HL-60/S4 treated with retinoic acid at 250 ng/mL for 4 days and 3 days (cell line): ENCODE results near the gene FMO1.
"Not testable (repeated sequence)": the region's sequence is repeated elsewhere in the genome, so short reads cannot be mapped to it uniquely, and the experiment has no call there.

Source experiments
- in situ Hi-C: fragments of 300-500 bp; cut with MboI; formaldehyde crosslinking; loops from 2 replicates; pipeline ENCODE4 v1.7.0; 2022; ENCODE audit warnings: low sequenced_read_pairs

Gene FMO1, protein sequence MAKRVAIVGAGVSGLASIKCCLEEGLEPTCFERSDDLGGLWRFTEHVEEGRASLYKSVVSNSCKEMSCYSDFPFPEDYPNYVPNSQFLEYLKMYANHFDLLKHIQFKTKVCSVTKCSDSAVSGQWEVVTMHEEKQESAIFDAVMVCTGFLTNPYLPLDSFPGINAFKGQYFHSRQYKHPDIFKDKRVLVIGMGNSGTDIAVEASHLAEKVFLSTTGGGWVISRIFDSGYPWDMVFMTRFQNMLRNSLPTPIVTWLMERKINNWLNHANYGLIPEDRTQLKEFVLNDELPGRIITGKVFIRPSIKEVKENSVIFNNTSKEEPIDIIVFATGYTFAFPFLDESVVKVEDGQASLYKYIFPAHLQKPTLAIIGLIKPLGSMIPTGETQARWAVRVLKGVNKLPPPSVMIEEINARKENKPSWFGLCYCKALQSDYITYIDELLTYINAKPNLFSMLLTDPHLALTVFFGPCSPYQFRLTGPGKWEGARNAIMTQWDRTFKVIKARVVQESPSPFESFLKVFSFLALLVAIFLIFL

DNA sequence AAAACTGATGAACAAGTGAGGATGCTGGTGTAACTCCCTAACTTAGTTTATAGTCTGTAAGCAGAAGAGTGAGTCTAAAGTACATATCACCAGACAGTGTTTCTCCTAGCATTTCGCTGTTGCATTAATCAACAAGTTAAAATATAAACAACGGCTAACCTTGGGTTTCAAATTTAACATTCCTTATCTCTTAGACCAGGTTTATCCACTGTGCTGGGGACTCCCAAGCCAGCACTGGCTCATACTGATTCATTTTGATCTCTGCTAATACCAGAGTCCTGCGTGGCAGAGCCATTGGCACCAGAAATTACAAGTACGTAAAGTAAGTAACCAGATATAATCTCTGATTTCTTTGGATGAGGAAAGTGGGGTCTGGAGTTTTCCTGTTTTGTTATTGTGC, at the start of gene FMO1:
Gene FMO1, plus strand, starts transcription at position 193 of the 400 bp plus-strand sequence. CDS start 9,594 bp downstream, outside the sequence.
- in situ Hi-C loops, result no loop called here

DNA sequence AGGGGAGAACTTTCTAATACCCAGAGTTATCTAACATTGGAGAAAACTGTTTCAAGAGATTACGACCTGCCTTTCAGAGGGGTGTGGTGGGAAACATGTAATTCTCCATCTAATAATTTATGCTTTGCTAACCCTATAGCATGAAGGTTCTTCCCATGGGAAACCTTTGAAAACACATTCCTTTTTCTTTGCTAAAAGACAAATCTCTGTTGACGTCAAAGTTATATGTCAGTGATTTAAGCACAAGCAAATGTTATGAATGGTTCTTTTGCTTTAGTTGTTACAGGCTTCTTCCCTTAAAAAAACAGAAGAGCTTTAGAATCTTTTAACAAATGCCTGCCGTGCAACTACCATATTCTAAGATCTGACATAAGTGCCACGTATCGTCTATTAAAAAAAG, 44.0 kb upstream of the FMO1 start:
- in situ Hi-C loops, result no loop called here

DNA sequence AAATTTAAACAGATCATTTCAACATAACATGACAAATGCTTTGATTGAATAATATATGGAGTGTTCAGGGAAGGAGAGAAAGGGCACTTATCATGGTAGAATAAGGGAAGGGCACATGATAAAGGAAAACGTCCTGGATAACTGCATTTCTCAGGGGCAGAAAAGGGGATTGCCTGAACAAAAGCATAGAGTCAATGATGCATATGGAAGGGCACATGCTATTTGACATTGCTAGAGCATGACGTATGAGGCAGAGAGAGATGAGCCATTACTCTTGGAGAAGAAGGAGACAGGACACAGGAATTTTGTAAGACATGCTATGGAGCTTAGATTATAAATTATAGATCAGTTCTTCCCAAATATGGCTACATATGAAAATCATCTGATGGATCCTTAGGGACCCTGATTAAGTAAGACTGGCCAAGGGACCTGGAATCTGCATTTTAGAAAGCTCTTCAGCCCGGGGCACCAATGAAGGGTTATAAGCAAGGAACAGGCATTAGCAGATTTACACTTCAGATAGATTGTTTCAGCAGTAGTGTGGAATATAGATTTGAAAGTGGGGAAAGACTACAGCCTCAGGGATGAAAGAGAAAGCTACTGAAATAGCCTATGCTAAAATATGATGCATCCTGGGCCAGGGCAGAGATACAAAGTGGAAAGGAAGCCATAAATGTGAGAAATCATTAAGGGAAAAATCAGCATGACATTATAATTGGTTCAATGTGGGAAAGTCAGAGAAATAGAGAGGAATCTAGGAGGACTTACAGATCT, 41.9 kb upstream of the FMO1 start:
- in situ Hi-C loops, result no loop called here

DNA sequence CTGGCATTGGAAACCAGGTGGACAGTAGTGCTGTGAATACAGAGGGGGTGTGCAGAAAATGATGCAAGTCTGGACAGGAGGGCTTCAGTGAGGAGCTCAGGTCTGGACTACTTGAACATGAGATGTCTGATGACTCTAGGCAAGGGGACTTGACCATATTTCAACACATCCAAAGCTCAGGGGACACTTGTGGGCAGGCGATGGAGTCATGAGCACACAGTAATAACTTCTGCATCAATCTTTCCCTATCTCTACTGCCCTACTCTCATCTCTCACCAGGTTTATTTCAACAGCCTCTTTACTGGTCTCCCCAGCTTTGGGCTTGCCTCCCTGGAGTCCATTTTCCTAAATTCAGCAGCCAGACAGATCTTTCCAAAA, 41.3 kb upstream of the FMO1 start:
- in situ Hi-C loops, result no loop called here

DNA sequence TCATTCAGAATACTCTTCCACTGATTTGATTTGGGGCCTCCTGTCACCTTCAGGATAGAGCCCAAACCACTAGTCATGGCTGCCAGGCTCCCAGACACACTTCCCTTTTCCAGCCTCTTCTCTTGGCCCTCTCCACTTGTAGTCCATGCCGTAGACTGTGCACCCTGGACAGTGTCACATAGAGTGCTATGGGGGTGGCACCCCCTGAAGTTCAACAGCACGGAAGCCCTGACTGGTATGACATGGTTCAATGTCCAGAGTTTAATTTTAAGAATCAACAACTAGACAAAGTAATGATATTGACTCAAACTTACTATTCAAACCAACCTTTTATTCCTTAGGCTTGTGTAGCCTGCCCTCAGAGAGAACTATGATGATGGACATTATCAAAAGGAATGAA, 40.9 kb upstream of the FMO1 start:
- in situ Hi-C loops, result no loop called here

DNA sequence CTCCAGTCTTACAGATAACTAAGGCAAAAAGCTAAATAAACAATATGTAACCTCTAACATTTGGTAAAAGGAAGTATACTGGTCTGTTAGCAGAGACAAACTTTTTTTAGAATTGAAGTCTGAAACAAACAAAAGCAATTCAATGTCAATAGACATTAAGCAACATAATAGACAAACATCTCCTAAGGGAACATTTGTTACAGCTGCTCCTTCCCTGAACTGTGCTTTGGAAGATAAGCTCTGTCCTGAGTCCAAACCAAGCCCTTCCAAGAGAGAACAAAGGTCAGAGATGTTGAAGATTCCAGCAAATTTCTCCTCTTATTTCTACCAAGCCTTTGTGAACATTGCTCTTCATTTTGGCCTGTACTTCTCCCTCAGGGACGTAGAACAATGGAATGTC, 37.9 kb upstream of the FMO1 start:
- in situ Hi-C loops, result no loop called here

DNA sequence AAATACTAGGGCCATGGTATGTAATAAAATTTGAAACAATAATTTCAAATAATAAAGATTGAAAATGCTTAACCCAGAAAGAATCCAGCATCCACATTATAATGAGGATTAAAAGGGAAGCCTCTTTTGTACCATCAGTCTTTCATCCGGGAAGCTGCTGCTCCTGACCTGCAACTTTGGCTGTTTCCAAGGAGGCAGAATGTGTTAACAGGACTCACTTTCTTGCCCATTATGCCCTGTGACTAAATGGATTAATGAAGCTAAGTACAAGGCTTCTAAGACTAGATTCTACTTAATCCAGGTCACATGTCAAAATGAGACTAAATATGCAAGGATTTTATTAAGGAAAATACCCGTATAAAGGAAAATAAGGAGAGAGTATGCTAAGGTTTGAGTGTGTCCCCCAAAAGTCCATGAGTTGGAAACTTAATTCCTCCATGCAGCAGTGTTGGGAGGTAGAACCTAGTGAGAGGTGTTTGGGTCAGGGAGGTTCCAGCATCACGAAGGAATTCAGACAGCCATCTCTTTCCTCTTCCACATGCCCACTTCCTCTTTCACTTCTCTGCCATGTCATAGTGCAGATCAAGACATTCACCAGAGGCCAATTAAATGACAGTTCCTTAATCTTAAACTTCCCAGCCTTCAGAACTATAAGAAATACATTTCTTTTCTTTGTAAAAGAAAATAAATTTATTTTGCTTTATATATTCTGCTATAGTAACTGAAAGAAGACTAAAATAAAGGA, 35.5 kb upstream of the FMO1 start:
- in situ Hi-C loops, result no loop called here

DNA sequence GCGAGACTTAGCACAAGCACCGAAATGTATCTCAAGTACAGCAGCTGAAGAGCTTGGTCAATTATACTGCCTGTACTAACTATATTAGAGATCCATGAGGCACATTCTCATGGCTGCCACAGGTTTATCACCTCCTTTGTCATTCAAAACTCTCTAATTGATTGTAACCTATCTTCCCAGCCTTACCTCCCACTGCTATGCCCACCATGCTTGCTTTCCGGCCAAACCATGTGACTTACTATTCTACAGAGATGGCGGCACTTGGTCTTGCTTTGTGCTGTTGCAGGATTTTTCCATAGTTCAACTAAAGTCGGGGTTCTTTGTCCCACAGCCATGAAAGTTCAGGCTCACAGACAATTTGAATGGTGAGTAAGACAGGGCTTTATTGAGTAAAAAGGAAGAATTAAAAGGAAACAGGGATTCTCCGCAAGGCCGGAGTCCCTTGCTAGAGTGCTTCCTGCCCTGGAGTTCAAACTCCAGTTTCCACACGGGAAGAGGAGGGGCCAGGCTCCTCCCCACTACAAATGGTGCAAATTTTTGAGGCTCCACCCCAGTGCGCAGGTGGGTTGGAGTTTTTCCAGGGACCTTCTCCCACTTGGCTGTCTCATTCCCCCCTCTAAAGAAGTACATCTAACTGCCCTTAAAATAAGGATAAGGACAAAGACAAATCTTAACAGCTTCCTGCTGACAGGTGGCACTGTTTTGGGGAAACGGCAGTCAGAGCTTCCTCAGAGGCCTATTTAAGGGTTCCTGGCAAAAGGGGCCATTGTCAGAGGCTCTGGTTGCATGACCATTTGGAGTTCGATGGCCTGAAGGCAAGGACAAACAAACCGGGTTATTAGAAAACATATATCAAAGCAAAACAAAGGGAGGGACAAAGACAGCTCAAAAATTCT, 34.5 kb upstream of the FMO1 start:
- in situ Hi-C loops, result no loop called here

DNA sequence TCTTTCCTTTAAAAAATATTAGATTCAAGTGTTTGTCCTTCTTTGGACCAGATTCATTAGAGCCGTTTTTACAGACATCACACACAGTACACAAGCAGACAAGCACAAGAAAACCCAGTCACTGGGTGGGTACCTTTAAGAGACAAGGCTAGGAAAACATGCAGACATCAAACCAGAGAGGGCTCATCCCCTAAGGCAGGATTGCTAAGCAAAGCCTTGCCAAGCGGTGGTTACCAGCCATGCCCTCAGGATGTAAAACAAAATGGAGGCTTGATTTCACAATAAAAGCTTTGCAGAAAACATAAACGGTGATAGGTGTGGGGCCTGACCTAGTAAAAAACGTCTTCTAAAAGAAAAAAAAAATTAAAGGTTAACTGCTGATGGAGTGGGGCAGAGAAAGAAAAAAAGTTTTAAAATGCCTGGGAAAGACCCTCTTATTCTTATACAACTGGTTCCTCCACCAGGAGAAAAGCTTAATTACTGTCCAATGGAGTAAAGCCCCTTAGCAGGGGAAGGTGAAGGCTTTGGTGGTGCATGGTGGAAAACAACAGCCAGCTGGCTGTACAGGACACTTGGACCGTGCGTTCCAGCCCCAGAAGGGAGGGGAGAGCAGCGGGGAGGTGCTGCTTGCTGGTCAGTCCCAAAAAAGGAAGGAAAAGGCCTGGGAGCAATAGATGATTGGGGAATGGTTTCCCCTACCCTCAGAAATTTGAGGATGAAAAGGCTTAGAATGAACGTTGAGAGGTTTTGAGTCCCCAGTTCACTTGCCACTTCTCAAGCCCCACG, 30.4 kb upstream of the FMO1 start:
- in situ Hi-C loops, result no loop called here

DNA sequence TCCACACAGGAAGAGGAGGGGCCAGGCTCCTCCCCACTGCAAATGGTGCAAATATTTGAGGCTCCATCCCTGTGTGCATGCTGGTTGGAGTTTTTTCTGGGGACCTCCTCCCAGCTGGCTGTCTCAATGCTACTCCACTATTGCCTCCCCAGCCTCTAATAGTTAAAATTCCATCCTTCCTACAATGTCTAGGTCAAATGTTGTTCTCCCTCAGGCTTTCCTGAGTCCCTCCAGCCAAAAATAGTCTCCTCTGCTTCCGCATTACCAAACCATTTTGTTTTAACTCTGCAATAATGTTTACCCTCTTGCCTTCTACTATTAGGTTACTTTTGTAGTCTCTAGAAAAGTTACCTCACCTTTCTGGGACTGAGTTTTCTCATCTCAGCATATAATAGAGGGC, 29.6 kb upstream of the FMO1 start:
- in situ Hi-C loops, result no loop called here

DNA sequence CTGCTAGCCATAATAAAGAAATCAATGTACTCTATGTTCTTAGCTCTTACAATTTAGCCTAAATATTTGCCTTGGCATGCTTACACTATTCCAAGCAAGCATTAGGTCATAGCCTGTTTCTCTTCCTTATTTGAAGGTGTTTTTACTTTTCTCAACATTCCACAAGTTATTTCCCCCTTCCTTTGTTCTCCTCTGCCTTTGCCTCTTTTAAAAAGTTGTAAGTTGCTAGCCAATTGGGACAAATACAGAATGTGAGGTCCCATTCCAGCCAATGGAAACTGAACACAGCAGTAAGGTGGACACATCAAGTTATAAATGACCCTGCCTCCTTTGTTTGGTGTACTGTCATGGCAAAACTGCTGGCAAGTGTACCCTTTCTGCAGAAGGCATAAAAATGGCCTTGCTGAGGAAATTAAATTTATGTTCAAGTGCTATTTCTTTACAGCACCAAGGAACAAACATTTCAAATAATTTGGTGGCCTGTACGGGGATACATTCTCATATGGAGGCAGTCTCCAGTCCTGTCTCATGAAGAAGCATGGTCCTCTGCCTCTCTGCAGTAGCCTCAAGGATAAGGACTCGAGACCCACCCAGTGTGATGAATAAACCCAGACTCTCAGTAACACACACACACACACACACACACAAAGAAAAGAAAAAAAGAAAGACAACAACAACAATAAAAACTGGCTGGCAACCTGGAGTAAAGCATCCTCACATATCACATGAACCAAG, 28.8 kb upstream of the FMO1 start:
- in situ Hi-C loops, result no loop called here

DNA sequence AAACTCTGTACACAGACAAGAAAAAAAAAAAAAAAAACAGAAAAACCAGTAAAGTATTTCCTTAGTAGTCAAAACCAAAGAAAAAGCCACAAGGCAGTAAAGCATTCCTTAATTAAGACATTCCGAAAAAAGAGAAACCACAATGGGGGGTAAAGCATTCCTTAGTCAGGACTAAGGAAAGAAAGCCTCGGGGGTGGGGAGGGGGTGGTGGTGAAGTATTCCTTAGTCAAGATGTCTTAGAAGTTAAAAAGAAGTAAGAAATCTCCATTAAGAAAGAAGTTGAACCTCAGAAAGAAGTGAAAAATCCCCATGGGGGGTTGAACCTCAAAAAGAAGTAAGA, 28.2 kb upstream of the FMO1 start:
- in situ Hi-C loops, result no loop called here

DNA sequence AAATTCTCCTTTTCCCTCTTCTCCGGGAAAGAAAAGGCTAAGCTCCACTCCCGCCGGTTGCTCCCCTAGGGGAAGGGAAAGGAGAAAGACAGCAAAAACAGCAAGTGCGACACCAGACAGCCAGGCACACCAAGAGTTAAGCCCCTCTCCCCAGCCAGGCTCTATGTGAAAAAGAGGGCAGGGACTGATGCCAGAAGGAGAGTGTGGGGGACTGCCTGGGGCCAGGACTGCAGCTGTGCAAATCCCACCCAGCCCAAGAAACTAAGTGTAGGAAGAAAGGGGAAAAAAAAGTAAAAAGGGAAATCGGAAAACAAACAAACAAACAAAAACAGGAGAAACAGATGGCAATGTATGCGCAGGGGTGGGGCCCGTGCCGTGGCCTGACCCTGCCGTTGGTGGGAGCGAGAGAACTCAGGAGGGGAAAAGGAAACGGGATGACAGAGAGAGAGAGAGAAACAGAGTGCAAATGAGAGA, 27.7 kb upstream of the FMO1 start:
- in situ Hi-C loops, result no loop called here

DNA sequence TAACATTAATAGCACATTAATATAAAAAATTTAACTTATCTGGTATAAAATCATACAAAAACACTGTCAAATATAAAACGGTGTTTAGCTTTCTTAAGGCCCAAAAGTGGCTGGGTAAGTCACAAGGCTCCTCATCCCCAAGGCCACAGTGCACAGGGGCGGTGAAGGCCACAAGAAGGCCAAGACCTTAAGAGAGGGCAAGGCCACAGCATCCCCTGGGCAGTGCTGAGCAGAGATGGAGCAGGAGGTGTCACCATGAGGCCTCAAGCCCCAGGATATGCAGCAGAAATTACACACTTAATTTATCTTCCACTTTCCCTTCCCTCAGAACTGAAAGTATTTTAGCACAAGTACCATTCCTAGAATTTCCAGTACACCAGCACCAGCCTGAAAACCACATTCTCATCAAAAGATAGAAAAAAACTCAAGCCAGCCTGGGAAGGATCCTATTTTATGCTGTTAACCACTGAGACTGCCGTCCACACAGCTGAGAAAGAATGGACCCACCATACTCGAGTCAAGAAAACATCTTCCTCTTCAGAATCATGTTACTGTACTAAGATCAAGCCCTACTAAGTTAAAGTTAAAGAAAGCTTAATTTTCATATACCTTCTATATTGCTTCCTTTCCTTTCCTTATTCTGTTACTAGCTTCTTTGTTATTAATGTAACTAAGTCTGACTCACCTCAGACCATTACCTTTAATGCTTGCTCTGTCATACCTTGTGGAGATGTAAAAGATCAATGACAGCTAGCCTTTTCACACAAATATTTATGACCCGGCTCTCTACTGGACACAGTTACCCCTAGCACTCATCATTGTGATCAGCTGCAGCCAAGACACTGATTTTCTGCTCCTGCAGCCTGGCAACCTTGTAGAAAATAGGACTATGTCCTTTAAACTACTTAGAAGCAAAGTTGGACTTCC, 26.4 kb upstream of the FMO1 start:
- in situ Hi-C loops, result no loop called here

DNA sequence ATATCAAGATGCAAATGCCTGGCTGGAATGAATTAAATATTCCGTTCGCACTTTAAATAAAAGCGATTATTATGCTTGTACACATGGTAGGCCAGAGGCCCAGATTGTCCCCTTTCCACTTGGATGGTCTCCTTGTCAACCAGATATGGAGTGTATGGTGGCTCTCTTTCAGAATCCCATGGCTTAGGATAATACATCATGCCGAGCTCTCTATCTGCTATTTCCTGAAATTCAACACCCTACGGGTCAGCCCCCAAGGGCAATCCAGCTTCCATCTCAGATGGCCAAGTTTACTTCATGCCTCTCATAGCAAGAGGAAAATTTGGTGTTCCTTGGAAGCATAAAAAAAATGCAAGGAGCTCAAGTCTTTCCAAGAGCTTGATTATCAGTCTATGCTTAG, 25.4 kb upstream of the FMO1 start:
- in situ Hi-C loops, result no loop called here

DNA sequence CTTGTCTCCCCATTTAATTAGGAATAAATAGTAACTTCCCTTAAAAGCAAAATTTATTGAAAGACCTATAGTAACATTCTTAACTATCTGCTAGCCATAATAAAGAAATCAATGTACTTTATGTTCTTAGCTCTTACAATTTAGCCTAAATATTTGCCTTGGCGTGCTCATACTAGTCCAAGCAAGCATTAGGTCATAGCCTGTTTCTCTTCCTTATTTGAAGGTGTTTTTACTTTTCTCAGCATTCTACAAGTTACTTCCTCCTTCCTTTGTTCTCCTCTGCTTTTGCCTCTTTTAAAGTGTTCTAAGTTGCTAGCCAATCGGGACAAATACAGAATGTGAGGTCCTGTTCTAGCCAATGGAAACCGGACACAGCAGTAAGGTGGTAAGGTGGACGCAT, 24.0 kb upstream of the FMO1 start:
- in situ Hi-C loops, result not testable (repeated sequence)

DNA sequence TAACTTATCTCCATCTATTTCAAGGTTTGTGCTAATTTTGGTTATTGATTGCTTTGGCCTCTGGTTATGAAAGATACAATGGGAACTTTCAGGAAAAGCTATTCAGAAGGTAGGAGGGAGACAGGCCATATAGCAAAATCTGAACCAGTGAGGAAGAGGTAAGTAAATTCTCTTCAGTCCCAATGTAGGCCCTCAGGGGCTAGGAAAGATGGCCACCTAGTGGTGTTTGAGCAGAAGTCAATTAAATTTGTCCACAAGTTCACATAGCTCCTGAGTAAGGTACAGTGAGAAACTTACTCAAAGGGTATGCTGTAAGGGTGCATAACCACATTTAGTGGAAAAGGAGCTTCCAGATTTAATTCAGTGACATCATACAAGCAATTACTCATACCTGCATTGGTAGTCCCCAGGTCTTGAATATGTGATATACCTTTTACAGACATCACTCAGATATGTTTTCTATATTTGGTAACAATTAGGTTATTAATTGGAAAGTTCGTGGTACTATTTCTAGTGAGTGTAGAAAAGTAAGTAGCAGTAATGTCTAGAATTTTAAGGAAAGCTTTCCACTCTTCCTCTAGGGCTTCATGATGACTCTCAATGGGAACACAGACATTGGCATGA, 21.4 kb upstream of the FMO1 start:
- in situ Hi-C loops, result no loop called here
